GM12873 (cell line): ENCODE results near the gene HMGN4.

Experiments used
- CTCF ChIP-seq: IDR thresholded peaks from 2 replicates; pipeline ENCODE4 v1.5.1; 2012; ENCODE audit warnings: low read depth, mild to moderate bottlenecking, moderate library complexity, low read length, control low read depth; ENCODE audit not compliant: insufficient read depth; ENCODE audit errors: missing control alignments

HMGN4 gene

GRCh38 chr6:26550250-26550993 lies 12.3 kb downstream of the HMGN4 start:
- TF ChIP-seq CTCF: no peak

DNA sequence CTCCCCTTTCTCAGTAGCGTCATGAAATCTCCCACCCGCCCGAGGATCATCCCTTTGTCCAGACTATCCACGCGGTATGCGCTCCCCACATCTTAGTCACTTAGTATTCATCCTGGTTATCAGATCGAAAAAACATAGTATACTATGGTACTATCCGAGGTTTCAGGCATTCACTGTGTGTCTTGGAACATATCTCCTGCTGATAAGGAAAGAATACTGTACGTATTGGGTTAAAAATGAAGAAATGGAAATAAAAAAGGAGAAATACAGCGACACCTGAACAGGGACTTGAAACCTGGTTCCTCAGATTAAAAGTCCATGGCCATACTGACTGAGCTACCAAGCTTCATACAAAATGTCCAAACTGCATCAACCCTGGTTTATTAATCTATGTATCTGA lies 14.0 kb downstream of the HMGN4 start:
- TF ChIP-seq CTCF: no peak

- no peak for TF ChIP-seq CTCF
These were observed 14.5 kb downstream of the HMGN4 start for GRCh38 chr6:26552640-26553188.

DNA sequence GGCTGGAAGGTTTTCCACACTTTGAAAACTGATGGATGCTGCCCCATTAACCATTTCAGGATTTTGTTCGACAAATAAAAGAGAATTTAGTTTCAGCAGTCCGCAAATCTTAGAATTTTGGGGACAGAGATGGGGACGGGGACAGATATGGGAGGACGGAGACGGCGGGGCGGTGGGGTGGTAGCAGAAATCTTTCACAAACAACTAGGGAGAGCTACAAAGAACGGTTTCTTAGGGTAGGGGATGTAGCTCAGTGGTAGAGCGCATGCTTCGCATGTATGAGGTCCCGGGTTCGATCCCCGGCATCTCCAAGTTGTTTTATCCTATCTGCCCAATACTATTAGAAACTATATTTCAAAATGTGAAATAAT lies 15.1 kb downstream of the HMGN4 start:
- no peak for TF ChIP-seq CTCF

GRCh38 chr6:26553635-26554446 lies 15.7 kb downstream of the HMGN4 start:
- TF ChIP-seq CTCF: no peak

DNA sequence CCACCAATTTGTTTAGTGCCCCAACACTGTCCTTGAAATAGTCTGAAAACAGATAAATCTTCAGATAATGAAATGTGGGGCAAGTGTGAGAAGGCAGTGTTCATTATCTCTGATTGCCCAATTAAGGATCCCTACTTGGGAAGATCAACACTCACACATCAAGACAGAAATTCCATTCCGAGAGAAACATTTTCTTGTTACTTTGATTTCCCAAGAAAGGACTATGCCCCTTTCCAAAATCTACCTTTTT lies 16.2 kb downstream of the HMGN4 start:
- TF ChIP-seq CTCF: no peak

- TF ChIP-seq CTCF: no peak
These were observed 16.7 kb downstream of the HMGN4 start for GRCh38 chr6:26554697-26555504.
